GM18951 (cell line): ENCODE results near the gene MGMT.

ENCODE experiments used
- POLR2A ChIP-seq: IDR thresholded peaks from 4 replicates; pipeline ENCODE4 v1.6.1; 2011; ENCODE audit warnings: mild to moderate bottlenecking; ENCODE audit not compliant: insufficient read length, insufficient read depth; ENCODE audit errors: extremely low read depth
- in situ Hi-C: fragments of 300-500 bp; cut with MboI; formaldehyde crosslinking; loops from one replicate; pipeline ENCODE4 v1.12.0; 2022; ENCODE audit warnings: low sequenced_read_pairs, mixed read lengths, inconsistent platforms; ENCODE audit not compliant: unreplicated experiment

Gene MGMT

DNA sequence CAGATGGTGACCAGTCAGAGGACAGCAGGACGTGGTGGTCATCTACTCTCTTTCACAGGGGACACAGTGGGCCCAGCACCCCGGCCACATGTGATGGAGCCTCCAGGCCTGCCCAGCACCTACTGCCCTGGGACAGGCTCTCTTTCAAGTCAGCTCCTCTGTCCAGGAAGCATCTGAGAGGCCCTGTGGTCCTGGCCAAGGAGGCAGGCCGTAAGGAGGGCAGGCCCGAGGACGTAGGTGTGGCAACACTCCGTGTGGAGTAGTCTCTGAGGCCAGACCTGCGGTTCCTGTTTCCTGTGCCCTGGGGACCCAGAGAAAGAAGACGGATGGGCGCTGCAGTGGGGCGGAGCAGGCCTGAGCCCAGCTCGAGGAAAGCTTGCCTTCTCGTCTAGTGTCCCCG, 317.9 kb downstream of the MGMT start:
- in situ Hi-C loops = no loop called here
- no peak for TF ChIP-seq POLR2A

DNA sequence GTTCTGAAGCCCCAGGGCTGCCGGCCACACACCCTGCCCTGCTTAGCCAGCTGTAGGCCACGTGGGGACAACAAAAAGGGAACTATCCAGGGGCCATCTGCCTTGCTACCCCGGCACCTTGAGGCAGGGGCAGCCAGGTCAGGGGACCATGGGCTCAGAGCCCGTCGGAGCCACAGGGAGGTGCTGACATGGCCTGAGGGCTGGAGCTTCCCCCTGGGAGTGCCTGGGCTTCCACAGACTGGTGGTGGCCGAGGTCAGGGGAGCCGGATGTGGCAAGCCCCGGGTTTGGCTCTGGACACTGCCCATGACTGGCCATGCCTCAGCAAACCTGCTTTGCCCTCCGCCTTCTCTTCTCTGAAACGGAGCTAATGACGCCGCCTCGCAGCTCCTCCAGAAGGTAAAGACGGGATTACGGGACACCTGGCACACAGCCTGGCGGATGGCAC, 318.5 kb downstream of the MGMT start:
- TF ChIP-seq POLR2A = no peak
- in situ Hi-C loops = no loop called here

DNA sequence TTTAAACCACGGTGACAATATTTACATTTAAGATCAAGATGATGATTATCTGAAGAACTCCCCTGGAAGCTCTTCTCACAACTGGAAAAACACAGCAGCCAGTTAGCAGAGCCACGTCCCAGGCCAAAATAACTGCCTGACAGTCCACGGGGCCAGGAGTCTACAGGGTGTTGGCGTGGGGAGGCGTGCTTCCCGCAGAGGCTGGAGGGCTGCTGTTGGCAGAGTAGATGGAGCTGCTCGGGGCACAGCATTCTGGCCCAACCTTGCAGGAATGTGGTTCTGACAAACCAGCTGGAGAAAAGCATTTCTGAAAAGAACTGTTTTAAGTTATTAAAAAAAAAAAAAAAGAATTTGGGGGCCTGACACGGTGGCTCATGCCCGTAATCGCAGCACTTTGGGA, 319.2 kb downstream of the MGMT start:
- in situ Hi-C loops = no loop called here
- TF ChIP-seq POLR2A = no peak

DNA sequence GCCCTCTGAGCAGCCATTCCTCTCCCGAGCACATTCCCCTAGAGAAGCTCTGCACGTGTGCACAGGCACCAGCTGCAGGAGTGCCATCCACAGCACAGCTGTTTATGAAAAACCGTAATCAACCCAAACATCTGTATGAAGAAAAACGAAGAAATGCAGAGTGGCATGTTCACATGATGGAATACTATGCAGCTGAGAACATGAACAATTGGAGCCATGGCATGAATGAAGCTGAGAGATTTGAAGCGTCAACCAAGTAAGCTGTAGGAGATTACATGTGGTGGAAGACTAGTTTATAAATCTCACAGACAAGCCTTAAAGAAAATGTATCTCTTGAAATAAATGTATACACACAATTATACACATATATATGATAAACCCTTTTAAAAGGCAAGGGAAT, 320.5 kb downstream of the MGMT start:
- in situ Hi-C loops = no loop called here
- no peak for TF ChIP-seq POLR2A

DNA sequence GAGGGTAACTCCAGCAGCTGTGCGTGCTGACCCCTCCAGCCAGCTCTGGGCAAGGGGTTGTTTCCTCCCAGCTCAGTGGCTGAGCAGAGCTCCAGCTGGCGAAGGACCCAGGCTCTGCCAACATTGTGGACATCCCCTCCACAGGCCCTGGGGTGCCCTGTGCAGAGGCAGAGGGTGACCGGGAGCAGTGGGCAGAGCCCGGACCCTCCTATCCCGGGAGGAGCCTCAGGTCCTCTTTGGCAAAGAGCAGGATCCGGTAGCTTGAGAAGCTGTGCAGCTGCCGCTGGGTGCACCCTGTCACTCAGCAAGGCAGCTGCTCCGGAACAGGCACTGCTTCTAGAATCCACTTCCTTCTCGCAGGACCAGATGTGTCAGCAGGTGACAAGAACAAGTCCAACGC, 321.2 kb downstream of the MGMT start:
- in situ Hi-C loops = no loop called here
- no peak for TF ChIP-seq POLR2A

DNA sequence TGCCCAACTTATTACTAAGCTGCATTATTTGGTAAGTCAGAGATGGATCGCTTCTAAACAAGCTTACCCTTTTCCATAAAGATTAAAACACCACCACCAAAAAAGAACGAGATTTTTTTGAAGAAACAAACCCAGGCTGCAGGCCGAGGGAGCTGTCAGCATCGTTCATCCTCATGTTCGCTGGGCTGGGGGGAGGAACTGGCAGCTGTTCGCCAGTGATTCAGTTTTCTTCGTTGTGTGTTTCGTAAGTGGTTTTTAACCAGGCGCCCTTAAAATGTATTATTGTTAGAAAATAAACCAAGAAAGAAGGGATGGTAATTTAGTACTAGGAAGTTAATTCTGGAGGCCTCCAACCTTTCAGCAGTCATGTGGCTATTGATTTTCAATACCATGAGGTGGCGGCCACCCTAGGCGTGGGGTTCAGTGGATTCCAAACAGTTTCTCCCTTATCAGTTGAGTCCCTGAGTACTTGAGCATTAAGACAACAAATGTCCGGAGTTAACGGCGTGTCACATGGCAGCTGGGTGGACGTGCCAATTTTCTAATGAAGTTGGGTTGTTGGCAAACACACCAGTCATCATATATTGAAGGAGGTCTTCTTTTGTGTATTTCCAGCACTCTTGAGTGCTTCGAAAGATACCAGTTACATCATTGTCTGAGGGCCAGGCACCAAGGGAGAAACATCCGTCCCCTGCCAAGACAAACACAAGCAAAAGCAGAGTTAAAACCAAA, 323.8 kb downstream of the MGMT start:
- no peak for TF ChIP-seq POLR2A
- in situ Hi-C loops = no loop called here

DNA sequence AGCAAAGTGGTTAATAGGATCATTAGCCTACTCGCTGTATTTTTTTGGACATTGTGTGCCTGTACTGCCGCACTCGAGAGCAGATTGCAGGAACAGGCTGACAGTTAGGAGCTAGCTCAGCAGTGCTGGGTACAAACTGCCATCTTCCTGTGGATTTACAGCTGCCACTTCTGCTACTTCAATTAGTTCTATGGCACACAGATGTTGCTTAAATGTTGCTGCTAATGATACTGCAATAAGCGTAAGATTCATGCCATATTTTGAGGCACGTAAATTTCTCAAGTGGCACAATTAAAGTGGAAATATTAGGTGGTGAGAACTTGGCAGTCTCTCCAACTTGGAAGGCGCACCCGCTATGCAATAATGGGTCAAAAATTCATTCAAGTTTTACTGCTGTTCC, 325.1 kb downstream of the MGMT start:
- in situ Hi-C loops = no loop called here
- no peak for TF ChIP-seq POLR2A

DNA sequence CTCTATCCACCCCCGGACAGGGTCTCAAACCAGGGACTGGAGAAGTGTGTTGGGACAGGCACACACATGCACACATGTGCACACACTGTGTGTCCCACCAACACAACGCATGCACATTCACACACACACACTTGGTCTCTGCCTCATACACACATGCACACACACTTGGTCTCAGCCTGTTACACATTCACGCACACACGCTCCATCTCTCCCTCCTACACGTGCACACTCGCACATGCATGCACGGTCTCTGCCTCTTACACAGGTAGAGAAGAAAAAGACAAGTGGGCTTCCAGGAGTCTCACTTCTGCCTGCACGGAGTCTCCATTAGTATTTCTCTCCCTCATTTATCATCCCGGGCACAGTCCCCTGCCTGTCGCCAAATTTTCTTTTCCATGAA, 325.8 kb downstream of the MGMT start:
- in situ Hi-C loops = no loop called here
- TF ChIP-seq POLR2A = no peak

DNA sequence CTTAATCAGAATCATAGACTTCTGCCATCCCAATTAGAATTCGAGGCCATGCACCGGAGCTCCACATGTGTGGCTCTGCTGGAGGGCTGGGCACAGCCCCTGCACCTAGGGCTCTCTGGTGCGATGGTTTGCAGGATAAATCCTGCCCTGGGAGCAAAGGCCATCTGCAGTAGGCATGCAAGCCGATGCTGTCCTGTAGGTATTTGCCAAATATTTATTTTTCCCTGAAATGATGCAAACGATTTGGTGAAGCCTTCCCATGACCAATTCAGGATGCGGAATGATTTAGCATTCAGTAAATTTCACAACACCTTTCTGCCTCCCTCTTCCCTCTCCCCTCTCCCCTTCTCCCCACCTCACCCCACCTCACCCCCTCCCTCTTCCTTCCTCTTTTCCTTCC, 326.4 kb downstream of the MGMT start:
- no peak for TF ChIP-seq POLR2A
- in situ Hi-C loops = no loop called here

DNA sequence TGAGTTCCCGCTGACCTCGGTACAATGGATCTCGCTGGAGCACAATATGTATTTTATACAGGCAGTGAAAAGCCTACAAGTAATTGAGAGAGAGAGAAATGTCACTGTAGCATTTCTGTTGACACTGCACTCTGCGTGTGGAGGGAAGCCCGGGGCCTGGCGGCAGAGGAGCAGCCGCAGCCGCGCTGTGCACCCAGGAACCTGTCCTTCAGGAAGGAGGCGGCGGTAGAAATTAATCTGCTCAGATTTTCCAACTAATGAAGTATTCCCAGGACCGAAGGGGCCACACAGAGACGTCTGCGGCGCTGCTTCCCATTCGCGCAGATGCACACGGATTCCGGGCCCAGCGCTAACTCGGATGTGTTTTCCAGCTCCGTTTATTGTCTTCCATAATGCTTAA, 327.0 kb downstream of the MGMT start:
- no peak for TF ChIP-seq POLR2A
- in situ Hi-C loops = no loop called here

DNA sequence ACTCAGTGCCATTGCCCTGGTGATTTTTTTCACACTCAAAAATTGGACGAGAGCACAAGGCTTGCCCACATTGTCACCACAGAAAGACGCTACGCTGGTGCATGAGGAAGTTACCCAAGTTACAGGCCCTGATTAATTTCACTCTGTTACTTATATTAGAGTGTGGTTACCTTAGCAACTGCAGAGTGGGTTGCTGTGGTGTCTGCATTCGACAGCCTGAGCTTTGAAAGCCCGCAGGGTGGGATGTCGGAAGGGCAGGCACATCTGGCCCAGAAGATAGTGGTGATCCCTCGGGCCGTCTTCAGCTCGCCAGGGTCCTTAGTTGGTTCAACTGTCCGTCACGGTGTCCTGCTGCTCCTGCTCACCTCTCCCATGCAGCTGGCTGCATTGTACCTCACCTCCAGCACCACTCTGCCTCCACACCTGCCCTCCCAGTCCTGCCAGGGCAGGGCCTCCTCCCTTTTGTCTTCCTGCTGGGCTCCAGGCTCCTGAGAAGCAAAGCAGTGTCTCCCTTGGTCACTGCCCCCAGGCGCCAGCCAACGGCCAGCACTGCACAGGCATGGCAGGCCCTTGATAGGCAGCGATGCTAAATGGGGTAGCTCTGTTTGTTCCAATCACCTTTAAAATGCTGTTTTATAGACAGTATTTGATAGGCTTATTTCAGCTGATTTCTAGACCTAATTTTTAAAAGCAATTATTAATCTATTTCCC, 329.8 kb downstream of the MGMT start:
- no peak for TF ChIP-seq POLR2A
- in situ Hi-C loops = no loop called here

DNA sequence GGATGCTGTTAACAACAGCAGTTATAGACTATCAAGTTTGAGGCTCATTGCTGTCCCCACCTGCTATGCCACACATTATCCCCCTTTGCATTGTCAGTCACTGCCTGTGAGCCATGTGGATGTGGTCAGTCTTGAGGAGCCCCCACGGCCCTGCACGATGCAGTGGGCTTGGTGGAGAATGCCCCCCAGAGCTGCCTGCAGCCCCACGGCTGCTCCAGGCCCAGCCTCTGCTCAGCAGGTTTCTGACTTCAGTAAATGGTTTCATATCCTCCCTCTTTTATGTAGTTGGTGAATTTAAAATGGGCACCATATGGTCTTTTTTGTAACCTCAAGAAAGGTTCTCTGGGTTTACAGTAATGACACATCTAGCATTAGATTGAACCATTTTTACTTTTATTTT, 332.9 kb downstream of the MGMT start:
- in situ Hi-C loops = no loop called here
- TF ChIP-seq POLR2A = no peak

DNA sequence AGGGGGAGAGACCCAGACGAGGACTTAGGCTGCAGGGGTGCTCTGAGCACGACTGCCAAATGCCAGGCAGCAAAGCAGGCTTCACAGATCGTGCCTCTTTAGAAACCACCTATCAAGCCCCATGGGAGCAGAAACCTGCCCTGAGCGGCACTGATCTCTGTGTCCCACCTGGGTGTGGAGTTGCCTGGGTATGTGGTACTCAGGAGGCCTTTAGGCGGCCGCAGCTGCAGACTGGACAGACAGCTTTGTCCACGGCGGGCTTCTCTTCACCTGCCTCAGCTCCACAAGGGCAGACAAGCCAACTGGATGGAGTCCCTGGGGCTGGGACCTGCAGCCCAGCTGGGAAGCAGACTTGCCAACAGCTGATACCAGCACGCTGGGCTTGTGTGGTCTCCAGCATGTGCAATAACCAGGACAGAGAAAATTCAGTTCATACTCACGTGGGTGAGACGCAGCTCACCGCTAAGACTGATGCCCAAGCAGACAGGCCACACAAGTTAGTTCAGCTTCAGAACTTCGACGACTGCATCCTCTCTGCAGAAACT, 333.8 kb downstream of the MGMT start:
- TF ChIP-seq POLR2A = no peak
- in situ Hi-C loops = no loop called here

DNA sequence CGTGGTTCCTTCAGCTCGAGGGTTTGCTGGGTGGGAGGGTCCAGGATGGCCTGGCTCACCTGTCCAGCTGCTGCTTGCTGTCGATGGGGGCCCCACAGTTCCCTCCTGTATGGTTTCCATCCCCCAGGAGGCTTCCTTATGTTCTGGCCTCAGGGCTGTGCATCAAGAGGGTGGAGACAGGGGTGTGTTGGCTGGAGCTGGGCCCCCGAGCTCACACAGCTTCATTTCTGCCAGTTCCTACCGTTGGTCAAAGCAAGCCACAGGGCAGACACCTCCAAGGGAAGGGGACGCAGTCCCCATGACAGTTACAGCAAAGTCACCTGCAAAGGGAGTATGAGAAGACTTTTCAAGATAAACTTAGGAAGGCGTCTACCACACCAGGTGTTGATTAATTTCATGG, 340.2 kb downstream of the MGMT start:
- in situ Hi-C loops = no loop called here
- no peak for TF ChIP-seq POLR2A
